Transverse colon (tissue), 4 donors: ENCODE results near the gene CACNA2D4. TPM values are rescaled to one million over a fixed set of nuclear protein-coding genes. Genes with fewer than 3 reads are reported as not detected.

Source experiments
- DNase-seq: peaks from one replicate; pipeline ENCODE4 v3.0.0-alpha.2; 2019
- H3K27ac ChIP-seq, 4 donors: fragments of 200-600 bp; sonication (generic); 2 replicates each; pipeline ENCODE4 v1.5.1; 2016 to 2018; ENCODE audit warnings: inconsistent platforms in 4 of 4
- H3K27me3 ChIP-seq: fragments of 200-600 bp; sonication (generic); 2 replicates; pipeline ENCODE4 v1.5.1; 2017; ENCODE audit warnings: inconsistent platforms
- H3K36me3 ChIP-seq, 4 donors: fragments of 200-600 bp; sonication (generic); 2 replicates each; pipeline ENCODE4 v1.5.1; 2017 to 2019; ENCODE audit warnings: inconsistent platforms in 4 of 4
- H3K4me1 ChIP-seq, 4 donors: fragments of 200-600 bp; sonication (generic); 2 replicates each; pipeline ENCODE4 v1.5.1; 2017 to 2020; ENCODE audit warnings: inconsistent platforms in 4 of 4
- H3K4me3 ChIP-seq, 4 donors: fragments of 200-600 bp; sonication (generic); 1 replicate in 1 of 4; 2 replicates in 3 of 4; pipeline versions ENCODE4 v1.5.1 to v1.6.1; 2017 to 2019; ENCODE audit warnings: inconsistent platforms in 4 of 4
- H3K9me3 ChIP-seq, 2 donors: fragments of 200-600 bp; sonication (generic); 2 replicates each; pipeline ENCODE4 v1.5.1; 2017 to 2019; ENCODE audit warnings: inconsistent platforms in 2 of 2
- EP300 ChIP-seq: sonication (generic); formaldehyde crosslinking; IDR thresholded peaks from one replicate; pipeline ENCODE4 v1.6.1; 2017; ENCODE audit warnings: antibody characterized with exemption, low read depth
- POLR2A ChIP-seq: fragments of 450-650 bp; IDR thresholded peaks from one replicate; pipeline ENCODE4 v1.6.1; 2016; ENCODE audit warnings: antibody characterized with exemption, mild to moderate bottlenecking, moderate library complexity
- POLR2AphosphoS5 ChIP-seq, 3 donors: sonication (generic); formaldehyde crosslinking; IDR thresholded peaks; one replicate each; pipeline ENCODE4 v1.6.1; 2016; ENCODE audit warnings: antibody characterized with exemption in 3 of 3
- WGBS, 2 donors: methylation state at CpG; one replicate each; pipeline ENCODE4 v1.1.5; 2018; ENCODE audit warnings: low coverage in 1 of 2; 5-methylcytosine and 5-hydroxymethylcytosine counted together
- in situ Hi-C, 4 donors: fragments of 200-750 bp; cut with MboI; loops; one replicate each; pipeline versions ENCODE4 v1.15.0 to v1.15.1; 2017; ENCODE audit warnings: low sequenced_read_pairs in 3 of 4, low pct_ligation_motif_present in 1 of 4, low pct_unique_long_range_greater_than_20kb in 1 of 4
- intact Hi-C: fragments of 100-400 bp; cut with DNase I; formaldehyde crosslinking; loops from one replicate; pipeline ENCODE4 v1.15.1; 2023; ENCODE audit warnings: low total_unique reads
- total RNA-seq, 4 donors: library from RNA; depleted of rRNA; stranded (reverse); fragments of >200 nt; gene quantifications; one replicate each; pipeline ENCODE4 v1.1.0, GENCODE V29; 2016
- TF ChIP-seq, protein P1 (sequence below), 5 experiments: fragments of 200-600 bp in 3 of 5; fragments of 450-650 bp in 2 of 5; sonication (generic) in 3 of 5; IDR thresholded peaks; 1 replicate in 2 of 5; 2 replicates in 3 of 5; pipeline ENCODE4 v1.5.1; 2016 to 2017; ENCODE audit warnings: antibody characterized with exemption in 5 of 5, inconsistent platforms in 3 of 5, mild to moderate bottlenecking in 2 of 5, moderate library complexity in 1 of 5

CACNA2D4 gene
- total RNA-seq, 4 donors from 2014 or later, result 6.5 to 22.8 (median 7.2) TPM; not detected in 1

GRCh38 chr12:1798641-1799020, 119.8 kb downstream of the CACNA2D4 start:
- DNase-seq, result no peak
- 77 to 82% methylated on average over 2 to 6 of the region's 6 CpGs for WGBS, 2 donors
- Histone ChIP-seq H3K9me3 (no peaks in the 10 kb centered on the region), H3K4me1 (peaks cover 10 to 25% (median 16%) of the 10 kb centered on the region in 4 donors), H3K4me3 (no peak overlapping the region), H3K27me3 (no peaks in the 10 kb centered on the region), H3K36me3 (no peaks in the 10 kb centered on the region), H3K27ac (no peak overlapping the region)
- intact Hi-C loops (loop anchor here (5.0 to 10.0 kb wide), 2 partner anchors 234 to 786 kb away; no protein-coding TSS in a partner anchor), in situ Hi-C loops (loop anchor here in 1 of 4 donors (10.0 kb wide), 1 partner anchor 136 kb away; no protein-coding TSS in a partner anchor)
- TF ChIP-seq EP300 (no peak), POLR2AphosphoS5 (IDR thresholded peaks at IDR 0.05) (no peak)

- H3K27me3 ChIP-seq, result no peaks in the 10 kb centered on the region
- H3K4me1 ChIP-seq, result peaks cover 10 to 25% (median 16%) of the 10 kb centered on the region in 4 donors
- in situ Hi-C loops, result loop anchor here in 1 of 4 donors (10.0 kb wide), 1 partner anchor 137 kb away; no protein-coding TSS in a partner anchor
- H3K27ac ChIP-seq, result peak overlapping the region; percentile 87 to 90 (median 88)
- DNase-seq, result no peak
- H3K36me3 ChIP-seq, result no peaks in the 10 kb centered on the region
- H3K9me3 ChIP-seq, result no peaks in the 10 kb centered on the region
- intact Hi-C loops, result loop anchor here (5.0 to 10.0 kb wide), 2 partner anchors 234 to 787 kb away; no protein-coding TSS in a partner anchor
- TF ChIP-seq POLR2A, result no peak
- TF ChIP-seq POLR2AphosphoS5 (IDR thresholded peaks at IDR 0.05), result no peak
- TF ChIP-seq, protein P1, sequence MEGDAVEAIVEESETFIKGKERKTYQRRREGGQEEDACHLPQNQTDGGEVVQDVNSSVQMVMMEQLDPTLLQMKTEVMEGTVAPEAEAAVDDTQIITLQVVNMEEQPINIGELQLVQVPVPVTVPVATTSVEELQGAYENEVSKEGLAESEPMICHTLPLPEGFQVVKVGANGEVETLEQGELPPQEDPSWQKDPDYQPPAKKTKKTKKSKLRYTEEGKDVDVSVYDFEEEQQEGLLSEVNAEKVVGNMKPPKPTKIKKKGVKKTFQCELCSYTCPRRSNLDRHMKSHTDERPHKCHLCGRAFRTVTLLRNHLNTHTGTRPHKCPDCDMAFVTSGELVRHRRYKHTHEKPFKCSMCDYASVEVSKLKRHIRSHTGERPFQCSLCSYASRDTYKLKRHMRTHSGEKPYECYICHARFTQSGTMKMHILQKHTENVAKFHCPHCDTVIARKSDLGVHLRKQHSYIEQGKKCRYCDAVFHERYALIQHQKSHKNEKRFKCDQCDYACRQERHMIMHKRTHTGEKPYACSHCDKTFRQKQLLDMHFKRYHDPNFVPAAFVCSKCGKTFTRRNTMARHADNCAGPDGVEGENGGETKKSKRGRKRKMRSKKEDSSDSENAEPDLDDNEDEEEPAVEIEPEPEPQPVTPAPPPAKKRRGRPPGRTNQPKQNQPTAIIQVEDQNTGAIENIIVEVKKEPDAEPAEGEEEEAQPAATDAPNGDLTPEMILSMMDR (IDR thresholded peaks at IDR 0.05), result no peak
- 92% methylated on average over 20 of the region's 22 CpGs; no CpG with 5 or more reads in 1 of the 2 donors for WGBS, 2 donors
- no peak overlapping the region for H3K4me3 ChIP-seq
Measured at GRCh38 chr12:1797991-1798640, 120.3 kb downstream of the CACNA2D4 start.

DNA sequence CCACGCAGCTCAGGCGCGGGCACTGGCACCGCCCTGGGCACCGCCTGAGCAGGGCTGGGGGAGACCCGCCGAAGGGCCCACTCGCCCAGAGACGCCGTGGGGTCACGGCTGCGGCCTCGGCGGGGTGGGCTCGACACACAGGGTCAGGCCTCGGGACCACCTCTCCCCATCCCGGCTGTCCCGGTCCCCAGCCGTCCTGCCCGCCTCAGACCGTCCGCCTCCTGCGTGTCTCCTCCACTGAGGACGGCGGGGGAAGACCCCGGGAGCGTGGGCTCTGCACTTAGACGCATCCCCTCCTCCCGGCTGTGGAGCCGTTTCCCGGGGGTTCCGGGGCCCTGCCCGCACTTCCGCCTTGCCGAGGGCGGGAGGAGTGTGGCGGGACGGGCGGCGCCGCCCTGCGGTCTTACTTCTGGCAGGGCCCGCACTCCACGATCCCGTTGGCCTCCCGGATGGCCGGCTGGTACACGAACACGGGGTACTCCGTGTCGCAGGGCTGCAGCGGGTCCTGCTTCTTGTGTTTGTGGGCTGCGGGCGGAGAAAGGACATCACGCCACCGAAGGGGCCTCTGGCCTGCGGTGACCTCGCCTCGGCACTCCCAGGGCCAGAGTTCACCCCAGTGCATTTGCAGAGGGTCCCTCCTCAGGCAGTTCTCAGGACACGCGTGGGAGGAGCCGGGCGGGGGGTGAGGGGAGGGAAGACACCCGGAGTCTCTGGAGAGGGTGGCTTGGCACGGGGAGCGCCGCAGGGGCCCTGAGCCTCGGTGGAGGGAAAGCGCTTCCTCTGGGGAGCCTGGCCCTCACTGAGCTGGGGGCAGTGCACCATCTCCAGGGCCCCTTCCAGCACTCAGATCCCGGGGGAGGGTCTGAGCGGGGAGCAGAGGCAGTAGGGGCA, 121.2 kb downstream of the CACNA2D4 start:
- WGBS, 2 donors, result 20% methylated on average over 44 of the region's 71 CpGs; no CpG with 5 or more reads in 1 of the 2 donors
- Histone ChIP-seq H3K27ac (peak overlapping the region; percentile 87 to 90 (median 88)), H3K4me3 (peak overlapping the region; percentile 55 to 72 (median 62)), H3K36me3 (no peaks in the 10 kb centered on the region), H3K9me3 (no peaks in the 10 kb centered on the region), H3K27me3 (no peaks in the 10 kb centered on the region), H3K4me1 (peaks cover 10 to 25% (median 16%) of the 10 kb centered on the region in 4 donors)
- intact Hi-C loops (loop anchor here (5.0 to 10.0 kb wide), 2 partner anchors 235 to 788 kb away; no protein-coding TSS in a partner anchor), in situ Hi-C loops (loop anchor here in 1 of 4 donors (10.0 kb wide), 1 partner anchor 138 kb away; no protein-coding TSS in a partner anchor)
- TF ChIP-seq, protein P1 (IDR thresholded peaks at IDR 0.05), result peak in 1 of 5 experiments; percentile 11
- peak; percentile 83 for TF ChIP-seq POLR2A
- peak; percentile 66 to 84 (median 74) for TF ChIP-seq POLR2AphosphoS5 (IDR thresholded peaks at IDR 0.05)
- no peak for TF ChIP-seq EP300
- DNase-seq, result peak; percentile 78

- H3K9me3 ChIP-seq, result no peaks in the 10 kb centered on the region
- no peaks in the 10 kb centered on the region for H3K27me3 ChIP-seq
- peak overlapping the region; percentile 55 to 72 (median 62) for H3K4me3 ChIP-seq
- H3K36me3 ChIP-seq, result no peaks in the 10 kb centered on the region
- peaks cover 10 to 25% (median 16%) of the 10 kb centered on the region in 4 donors for H3K4me1 ChIP-seq
- peak overlapping the region; percentile 87 to 90 (median 88) for H3K27ac ChIP-seq
- peak; percentile 64 for DNase-seq
- TF ChIP-seq EP300, result no peak
- TF ChIP-seq POLR2A, result no peak
- no peak for TF ChIP-seq POLR2AphosphoS5 (IDR thresholded peaks at IDR 0.05)
- TF ChIP-seq, protein P1 (IDR thresholded peaks at IDR 0.05), result no peak
- intact Hi-C loops (loop anchor here (1.0 to 10.0 kb wide), 3 partner anchors 144 to 788 kb away; no protein-coding TSS in a partner anchor), in situ Hi-C loops (loop anchor here in 1 of 4 donors (10.0 kb wide), 1 partner anchor 138 kb away; no protein-coding TSS in a partner anchor)
- 6% methylated on average over 43 of the region's 43 CpGs; no CpG with 5 or more reads in 1 of the 2 donors for WGBS, 2 donors
Measured at GRCh38 chr12:1796515-1797010, 121.9 kb downstream of the CACNA2D4 start.
